Mucosa of rectum (tissue), 2 donors: ENCODE data around the gene ZDBF2.
"Not testable (repeated sequence)": the region's sequence is repeated elsewhere in the genome, so short reads cannot be mapped to it uniquely, and the experiment has no call there.

ENCODE experiments used
- H3K27ac ChIP-seq, 2 donors: one replicate each; pipeline ENCODE4 v1.7.0; 2013; ENCODE audit warnings: inconsistent platforms in 2 of 2, low read depth in 2 of 2, low read length in 2 of 2
- H3K27me3 ChIP-seq, 2 donors: one replicate each; pipeline ENCODE4 v1.7.0; 2013; ENCODE audit warnings: low read length in 2 of 2; ENCODE audit not compliant: control insufficient read depth in 2 of 2, insufficient read depth in 2 of 2
- H3K36me3 ChIP-seq, 2 donors: one replicate each; pipeline ENCODE4 v1.7.0; 2013; ENCODE audit warnings: low read length in 2 of 2; ENCODE audit not compliant: control insufficient read depth in 2 of 2, insufficient read depth in 2 of 2
- H3K4me1 ChIP-seq, 2 donors: one replicate each; pipeline ENCODE4 v1.7.0; 2013; ENCODE audit warnings: low read length in 2 of 2, mild to moderate bottlenecking in 1 of 2; ENCODE audit not compliant: control insufficient read depth in 2 of 2, insufficient read depth in 2 of 2
- H3K4me3 ChIP-seq, 2 donors: one replicate each; pipeline ENCODE4 v1.7.0; 2013; ENCODE audit warnings: low read length in 2 of 2
- H3K9ac ChIP-seq, 2 donors: one replicate each; pipeline ENCODE4 v1.7.0; 2013; ENCODE audit warnings: low read length in 2 of 2, low read depth in 1 of 2, mild to moderate bottlenecking in 1 of 2
- H3K9me3 ChIP-seq, 2 donors: one replicate each; pipeline ENCODE4 v1.7.0; 2013; ENCODE audit warnings: low read length in 2 of 2; ENCODE audit not compliant: control insufficient read depth in 2 of 2
- donor health status: healthy.
- donor health status: Normal muscosa, but diverticular disease.

ZDBF2 gene

DNA sequence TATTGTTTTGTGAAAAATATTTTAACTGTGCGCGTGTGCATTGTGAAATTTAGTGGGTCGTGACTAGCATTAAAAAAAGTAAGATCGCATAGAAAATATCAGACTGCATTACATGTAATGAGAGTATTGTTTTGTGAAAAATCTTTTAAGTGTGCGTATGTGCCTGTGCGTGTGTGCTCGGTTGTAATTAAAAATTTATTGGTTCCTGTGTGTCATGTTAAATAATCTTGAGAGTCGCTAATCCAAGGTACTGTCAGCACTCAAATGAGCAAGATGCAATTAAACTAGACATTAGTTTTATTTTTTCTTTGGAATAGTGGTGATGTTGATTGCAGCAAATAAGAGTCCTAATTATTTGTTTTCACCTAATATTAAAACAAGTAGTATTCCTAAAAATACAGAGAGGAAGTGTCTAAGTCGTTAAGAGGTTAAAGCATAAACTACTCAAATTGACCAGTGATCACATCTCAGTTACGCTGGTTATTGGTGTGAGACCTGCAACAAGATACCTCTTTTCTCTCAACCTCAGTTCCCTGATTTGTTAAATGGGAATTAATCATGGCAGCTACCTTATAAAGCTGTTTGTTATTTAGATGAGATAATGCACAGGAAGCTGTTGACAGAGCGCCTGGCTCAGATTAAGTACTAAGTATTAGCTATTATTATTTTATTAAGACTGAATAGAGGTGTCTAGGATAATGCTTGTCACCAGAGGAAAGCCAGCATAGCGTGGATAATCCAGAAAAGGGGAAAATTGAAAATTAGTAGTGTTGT lies 1.9 kb downstream of the ZDBF2 start:
- Histone ChIP-seq H3K9ac (no peak overlapping the region), H3K4me1 (peaks cover 3 to 4% of the 10 kb centered on the region in 2 donors), H3K9me3 (no peaks in the 10 kb centered on the region), H3K27me3 (peaks cover 14 to 19% of the 10 kb centered on the region in 2 donors), H3K4me3 (no peak overlapping the region), H3K27ac (no peak overlapping the region), H3K36me3 (no peaks in the 10 kb centered on the region)

DNA sequence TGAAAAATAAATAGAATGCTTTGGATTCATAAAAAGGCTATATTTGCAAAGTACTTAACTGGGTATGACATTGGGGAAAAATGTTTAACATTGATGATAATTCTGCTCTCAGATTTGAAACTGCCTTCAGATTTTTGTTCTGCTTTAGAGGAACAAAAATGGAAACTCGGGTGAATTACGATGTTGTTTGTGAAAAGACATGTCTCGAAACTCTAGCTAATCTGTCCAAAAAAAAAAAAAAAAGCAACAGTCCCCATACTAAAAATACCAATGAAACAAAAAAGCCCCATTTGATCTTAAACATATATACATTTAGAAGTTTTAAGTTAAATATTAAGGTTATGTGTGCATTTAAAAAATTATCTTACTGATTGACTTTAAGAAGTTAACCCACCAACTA lies 3.0 kb downstream of the ZDBF2 start:
- Histone ChIP-seq H3K4me3 (no peak overlapping the region), H3K36me3 (peaks cover 0 to 2% of the 10 kb centered on the region in 2 donors), H3K27ac (no peak overlapping the region), H3K4me1 (peaks cover 3 to 4% of the 10 kb centered on the region in 2 donors), H3K9me3 (no peaks in the 10 kb centered on the region), H3K27me3 (peaks cover 12 to 15% of the 10 kb centered on the region in 2 donors), H3K9ac (no peak overlapping the region)

DNA sequence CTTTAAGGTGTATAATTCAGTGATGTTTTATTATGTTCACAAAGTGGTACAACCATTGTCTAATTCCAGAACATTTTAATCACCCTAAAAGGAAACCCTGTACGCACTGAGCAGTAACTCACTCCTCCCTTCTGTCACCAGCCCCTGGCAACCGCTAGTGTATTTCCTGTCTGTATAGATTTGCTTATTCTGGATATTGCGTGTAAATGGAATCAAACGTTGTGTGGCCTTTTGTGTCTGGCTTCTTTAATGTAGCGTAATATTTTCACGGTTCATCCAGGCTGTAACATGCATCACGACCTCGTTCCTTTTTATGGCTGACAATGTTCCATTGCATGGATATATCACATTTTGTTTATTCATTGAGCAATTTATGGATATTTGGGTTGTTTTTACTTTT lies 8.3 kb downstream of the ZDBF2 start:
- Histone ChIP-seq H3K4me1 (no peaks in the 10 kb centered on the region), H3K27me3 (no peaks in the 10 kb centered on the region), H3K36me3 (peaks cover 0 to 2% of the 10 kb centered on the region in 2 donors), H3K27ac (no peak overlapping the region), H3K4me3 (no peak overlapping the region), H3K9me3 (no peaks in the 10 kb centered on the region), H3K9ac (no peak overlapping the region)

DNA sequence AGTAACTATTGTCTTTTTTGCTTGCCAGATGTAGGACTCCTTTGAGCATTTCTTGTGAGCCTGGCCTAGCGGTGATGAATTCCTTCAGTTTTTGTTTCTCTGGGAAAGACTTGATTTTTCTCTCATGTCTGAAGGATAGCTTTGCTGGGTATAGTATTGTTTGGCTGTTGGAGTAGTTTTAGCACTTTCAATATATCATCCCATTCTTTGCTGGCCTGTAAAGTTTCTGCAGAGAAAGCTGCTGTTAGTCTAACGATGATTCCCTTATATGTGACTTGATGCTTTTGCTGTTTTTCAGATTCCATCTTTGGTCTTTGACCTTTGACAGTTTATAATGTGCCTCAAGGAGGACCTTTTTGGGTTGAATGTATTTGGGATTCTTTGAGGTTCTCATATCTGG lies 12.7 kb downstream of the ZDBF2 start:
- H3K27ac ChIP-seq: no peak overlapping the region
- peaks cover 0 to 1% of the 10 kb centered on the region in 2 donors for H3K36me3 ChIP-seq
- H3K4me3 ChIP-seq: no peak overlapping the region
- no peaks in the 10 kb centered on the region for H3K27me3 ChIP-seq
- H3K9ac ChIP-seq: no peak overlapping the region
- H3K4me1 ChIP-seq: no peaks in the 10 kb centered on the region
- no peaks in the 10 kb centered on the region for H3K9me3 ChIP-seq

DNA sequence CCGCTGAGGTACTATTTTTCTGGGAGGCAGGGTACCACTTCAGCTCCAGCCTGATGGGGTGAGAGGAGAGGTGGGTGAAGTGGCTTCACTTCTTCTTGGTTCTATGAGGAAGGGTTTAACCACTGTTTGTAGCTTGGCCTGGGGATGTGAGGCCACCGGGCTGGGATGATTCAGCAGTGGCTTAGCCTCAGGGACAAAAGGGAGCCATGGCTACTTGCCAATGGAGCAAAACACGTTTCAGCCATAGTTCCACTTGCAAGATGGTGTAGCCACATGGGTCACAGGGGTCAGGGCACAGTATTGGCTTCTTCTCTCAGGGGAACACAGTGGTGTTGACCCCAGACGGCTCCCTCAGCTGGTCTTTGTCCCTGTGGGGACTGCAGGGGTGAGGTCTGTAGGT lies 14.9 kb downstream of the ZDBF2 start:
- Histone ChIP-seq H3K27ac (no peak overlapping the region), H3K4me1 (no peaks in the 10 kb centered on the region), H3K9ac (no peak overlapping the region), H3K27me3 (no peaks in the 10 kb centered on the region), H3K4me3 (no peak overlapping the region), H3K36me3 (no peaks in the 10 kb centered on the region), H3K9me3 (no peaks in the 10 kb centered on the region)

DNA sequence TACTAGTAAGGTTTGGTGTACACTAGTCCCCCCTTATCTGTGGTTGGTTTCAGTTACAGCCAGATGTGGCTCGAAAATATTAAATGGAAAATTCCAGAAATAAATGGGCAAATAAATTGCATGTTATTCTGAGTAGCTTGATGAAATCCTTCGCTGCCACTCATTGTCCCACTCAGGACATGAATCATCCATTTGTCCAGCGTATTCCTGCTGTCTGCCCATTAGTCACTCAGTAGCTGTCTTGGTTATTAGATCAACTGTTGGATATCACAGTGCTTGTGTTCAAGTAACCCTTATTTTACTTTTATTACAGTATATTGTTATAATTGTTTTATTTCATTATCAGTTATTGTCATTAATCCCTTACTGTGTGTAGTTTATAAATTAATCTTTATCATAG lies 21.7 kb downstream of the ZDBF2 start:
- no peak overlapping the region for H3K27ac ChIP-seq
- no peak overlapping the region for H3K4me3 ChIP-seq
- H3K4me1 ChIP-seq: no peaks in the 10 kb centered on the region
- H3K27me3 ChIP-seq: no peaks in the 10 kb centered on the region
- no peaks in the 10 kb centered on the region for H3K36me3 ChIP-seq
- no peaks in the 10 kb centered on the region for H3K9me3 ChIP-seq
- H3K9ac ChIP-seq: no peak overlapping the region

DNA sequence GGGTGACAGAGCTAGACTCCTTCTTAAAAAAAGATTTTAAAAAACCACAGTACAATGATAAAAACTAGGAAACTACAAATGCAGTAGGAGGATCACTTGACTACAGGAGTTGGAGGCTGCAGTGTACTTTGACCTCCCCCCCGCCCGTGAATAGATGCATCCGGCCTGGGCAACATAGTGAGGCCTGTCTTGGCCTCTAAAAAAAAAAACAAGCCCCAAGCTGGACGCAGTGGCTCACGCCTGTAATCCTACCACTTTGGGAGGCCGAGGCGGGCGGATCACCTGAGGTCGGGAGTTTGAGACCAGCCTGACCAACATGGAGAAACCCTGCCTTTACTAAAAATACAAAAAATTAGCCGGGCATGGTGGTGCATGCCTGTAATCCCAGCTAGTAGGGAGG lies 25.1 kb downstream of the ZDBF2 start:
- H3K4me3 ChIP-seq, H3K9ac ChIP-seq, H3K9me3 ChIP-seq, H3K4me1 ChIP-seq, H3K27me3 ChIP-seq, H3K27ac ChIP-seq, H3K36me3 ChIP-seq: not testable (repeated sequence)

DNA sequence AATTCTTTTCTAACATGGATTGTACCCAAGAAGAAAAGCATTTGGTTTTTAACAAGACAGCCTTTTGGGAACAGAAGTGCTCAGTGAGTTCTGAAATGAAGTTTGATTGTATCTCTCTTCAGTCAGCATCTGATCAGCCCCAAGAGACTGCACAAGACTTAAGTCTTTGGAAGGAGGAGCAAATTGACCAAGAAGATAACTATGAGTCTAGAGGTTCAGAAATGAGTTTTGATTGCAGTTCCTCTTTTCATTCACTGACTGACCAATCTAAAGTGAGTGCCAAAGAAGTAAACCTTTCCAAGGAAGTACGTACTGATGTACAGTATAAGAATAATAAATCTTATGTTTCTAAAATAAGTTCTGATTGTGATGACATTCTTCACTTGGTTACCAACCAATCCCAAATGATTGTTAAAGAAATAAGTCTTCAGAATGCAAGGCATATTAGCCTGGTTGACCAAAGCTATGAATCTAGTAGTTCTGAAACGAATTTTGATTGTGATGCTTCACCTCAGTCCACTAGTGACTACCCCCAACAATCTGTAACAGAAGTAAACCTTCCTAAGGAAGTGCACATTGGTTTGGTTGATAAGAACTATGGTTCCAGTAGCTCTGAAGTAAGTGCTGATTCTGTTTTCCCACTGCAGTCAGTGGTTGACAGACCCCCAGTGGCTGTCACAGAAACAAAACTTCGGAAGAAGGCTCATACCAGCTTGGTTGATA lies 31.2 kb downstream of the ZDBF2 start:
- Histone ChIP-seq H3K4me3 (no peak overlapping the region), H3K27ac (no peak overlapping the region), H3K4me1 (no peaks in the 10 kb centered on the region), H3K36me3 (no peaks in the 10 kb centered on the region), H3K27me3 (no peaks in the 10 kb centered on the region), H3K9me3 (no peaks in the 10 kb centered on the region), H3K9ac (no peak overlapping the region)

DNA sequence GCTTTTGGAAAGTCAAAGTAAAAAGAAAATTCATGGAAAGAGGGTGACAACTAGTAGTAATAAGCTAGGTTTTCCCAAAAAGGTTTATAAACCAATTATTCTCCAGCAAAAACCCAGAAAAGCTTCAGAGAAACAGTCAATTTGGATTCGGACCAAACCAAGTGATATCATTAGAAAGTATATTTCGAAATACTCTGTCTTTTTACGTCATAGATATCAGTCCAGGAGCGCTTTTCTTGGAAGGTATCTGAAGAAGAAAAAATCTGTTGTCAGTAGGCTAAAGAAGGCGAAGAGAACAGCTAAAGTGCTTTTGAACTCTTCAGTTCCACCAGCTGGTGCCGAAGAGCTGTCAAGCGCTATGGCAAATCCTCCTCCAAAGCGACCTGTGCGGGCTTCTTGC lies 36.6 kb downstream of the ZDBF2 start:
- no peaks in the 10 kb centered on the region for H3K9me3 ChIP-seq
- no peaks in the 10 kb centered on the region for H3K36me3 ChIP-seq
- H3K27me3 ChIP-seq: no peaks in the 10 kb centered on the region
- H3K27ac ChIP-seq: no peak overlapping the region
- H3K4me3 ChIP-seq: no peak overlapping the region
- no peak overlapping the region for H3K9ac ChIP-seq
- H3K4me1 ChIP-seq: no peaks in the 10 kb centered on the region

DNA sequence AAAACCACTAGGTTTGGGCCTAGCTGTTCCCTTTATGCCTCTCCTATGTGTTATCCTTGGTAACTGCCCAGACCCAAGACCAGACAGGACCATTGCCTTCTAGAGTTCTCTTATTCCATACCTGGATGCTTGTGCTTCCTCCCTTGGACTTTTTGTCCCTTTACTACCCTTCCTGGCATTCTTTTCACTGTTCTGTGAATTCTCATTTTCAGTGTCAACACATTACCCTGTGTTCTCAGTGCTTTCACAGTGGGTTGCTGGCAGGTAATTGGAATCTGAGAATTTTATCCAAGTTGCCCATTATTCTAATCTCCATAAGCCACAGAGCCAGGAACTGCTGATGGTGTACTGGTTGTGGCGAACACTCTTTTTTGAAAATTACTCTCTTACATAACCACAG lies 41.7 kb downstream of the ZDBF2 start:
- Histone ChIP-seq H3K36me3 (no peaks in the 10 kb centered on the region), H3K27ac (no peak overlapping the region), H3K9me3 (peaks cover 0 to 2% of the 10 kb centered on the region in 2 donors), H3K9ac (no peak overlapping the region), H3K27me3 (no peaks in the 10 kb centered on the region), H3K4me3 (no peak overlapping the region), H3K4me1 (no peaks in the 10 kb centered on the region)
